H1 (cell line): ENCODE results near the gene ITGA3. TPM values are rescaled to one million over a fixed set of nuclear protein-coding genes. Genes with fewer than 3 reads are reported as not detected.

Experiments
- CTCF ChIA-PET: fragments of 300-600 bp; sonication (Branson Sonifier 250); formaldehyde crosslinking; loops from one replicate; lab custom pipeline; 2021; ENCODE audit not compliant: partially characterized antibody; lab: Charles Lee
- POLR2A ChIA-PET: fragments of 300-600 bp; sonication (Branson Sonifier 250); formaldehyde crosslinking; loops from one replicate; lab custom pipeline; 2021; ENCODE audit warnings: inconsistent platforms; ENCODE audit not compliant: partially characterized antibody; lab: Charles Lee
- DNase-seq, 2 experiments: peaks; one replicate each; pipeline versions ENCODE4 v3.0.0 to v3.0.0-alpha.2; 2010 to 2022; ENCODE audit warnings: low spot score in 2 of 2, low read depth in 1 of 2, mixed read lengths in 1 of 2
- FAIRE-seq: peaks from 2 replicates; lab custom pipeline; 2011; peaks lifted over from hg19 to GRCh38; lab: Jason Lieb, UNC
- H2AFZ ChIP-seq: 2 replicates; pipeline ENCODE4 v1.8.1; 2012; ENCODE audit warnings: low read length, inconsistent platforms
- H2AK5ac ChIP-seq: 2 replicates; pipeline ENCODE4 v1.6.1; 2013; ENCODE audit warnings: low read depth, low read length
- H2BK120ac ChIP-seq: replicated peaks from 2 replicates; pipeline ENCODE3; 2013; ENCODE audit warnings: low read depth, low read length, inconsistent platforms
- H2BK12ac ChIP-seq: 2 replicates; pipeline ENCODE4 v1.6.1; 2013; ENCODE audit warnings: low read depth, low read length
- H2BK15ac ChIP-seq: 2 replicates; pipeline ENCODE4 v1.6.1; 2013; ENCODE audit warnings: low read length
- H2BK20ac ChIP-seq: 2 replicates; pipeline ENCODE4 v1.6.1; 2013; ENCODE audit warnings: low read length
- H2BK5ac ChIP-seq: 2 replicates; pipeline ENCODE4 v1.6.1; 2013; ENCODE audit warnings: low read depth, low read length
- H3K14ac ChIP-seq: 2 replicates; pipeline ENCODE4 v1.6.1; 2013; ENCODE audit warnings: inconsistent platforms; ENCODE audit not compliant: insufficient read length
- H3K18ac ChIP-seq: 2 replicates; pipeline ENCODE4 v1.6.1; 2013; ENCODE audit warnings: low read length; ENCODE audit errors: extremely low read depth
- H3K23ac ChIP-seq: 2 replicates; pipeline ENCODE4 v1.6.1; 2013; ENCODE audit warnings: inconsistent platforms; ENCODE audit not compliant: insufficient read length
- H3K23me2 ChIP-seq: 2 replicates; pipeline ENCODE4 v1.6.1; 2013; ENCODE audit warnings: low read depth, low read length
- H3K27ac ChIP-seq: 2 replicates; pipeline ENCODE4 v1.6.1; 2011; ENCODE audit warnings: low read depth, low read length, inconsistent platforms
- H3K27me3 ChIP-seq, 4 experiments: replicated peaks in 1 of 4; 1 replicate in 1 of 4; 2 replicates in 3 of 4; pipeline versions ENCODE4 v1.6.1 to v1.8.1; 2011 to 2013; ENCODE audit warnings: low read length in 3 of 4, mild to moderate bottlenecking in 3 of 4, inconsistent platforms in 2 of 4, mixed read lengths in 2 of 4, moderate library complexity in 1 of 4; ENCODE audit not compliant: control insufficient read depth in 3 of 4, insufficient read depth in 3 of 4; ENCODE audit errors: extremely low read depth in 1 of 4
- H3K36me3 ChIP-seq, 4 experiments: 2 replicates each; pipeline versions ENCODE4 v1.6.1 to v1.8.1; 2011 to 2013; ENCODE audit warnings: mild to moderate bottlenecking in 4 of 4, low read length in 3 of 4, moderate library complexity in 2 of 4, control low read depth in 1 of 4, inconsistent platforms in 1 of 4; ENCODE audit not compliant: insufficient read depth in 4 of 4, control insufficient read depth in 2 of 4
- H3K4ac ChIP-seq: replicated peaks from 2 replicates; pipeline ENCODE3; 2013; ENCODE audit warnings: low read length, low read depth, mixed read lengths, inconsistent platforms; ENCODE audit not compliant: insufficient read length
- H3K4me1 ChIP-seq, 4 experiments: replicated peaks in 1 of 4; 1 replicate in 1 of 4; 2 replicates in 3 of 4; pipeline versions ENCODE4 v1.6.1 to v1.8.1; 2011 to 2013; ENCODE audit warnings: low read length in 3 of 4, inconsistent platforms in 2 of 4, mixed read lengths in 1 of 4; ENCODE audit not compliant: insufficient read depth in 4 of 4, control insufficient read depth in 3 of 4
- H3K4me2 ChIP-seq, 2 experiments: 2 replicates each; pipeline versions ENCODE4 v1.6.1 to v1.8.1; 2011 to 2013; ENCODE audit warnings: low read depth in 2 of 2, low read length in 2 of 2, control low read depth in 1 of 2, inconsistent platforms in 1 of 2, mild to moderate bottlenecking in 1 of 2; ENCODE audit not compliant: insufficient read depth in 1 of 2
- H3K4me3 ChIP-seq, 4 experiments: fragments of 200-600, 300-600 bp in 1 of 4; sonication (generic), shearing (Covaris generic), sonication (Bioruptor Twin) in 1 of 4; 2 replicates each; pipeline versions ENCODE4 v1.5.1 to v1.8.1; 2011 to 2016; ENCODE audit warnings: low read length in 4 of 4, low read depth in 3 of 4, control low read depth in 2 of 4, inconsistent platforms in 2 of 4, mild to moderate bottlenecking in 2 of 4, mixed read lengths in 1 of 4, moderate library complexity in 1 of 4; ENCODE audit not compliant: insufficient read depth in 2 of 4; ENCODE audit errors: extremely low read depth in 1 of 4
- H3K56ac ChIP-seq: replicated peaks from 2 replicates; pipeline ENCODE3; 2013; ENCODE audit warnings: low read depth, mild to moderate bottlenecking, mixed read lengths, low read length, inconsistent platforms; ENCODE audit not compliant: insufficient read length
- H3K79me1 ChIP-seq: 2 replicates; pipeline ENCODE4 v1.6.1; 2013; ENCODE audit warnings: low read depth, low read length, control low read depth
- H3K79me2 ChIP-seq, 2 experiments: 2 replicates each; pipeline versions ENCODE4 v1.6.1 to v1.8.1; 2012 to 2013; ENCODE audit warnings: low read length in 2 of 2, mild to moderate bottlenecking in 2 of 2, inconsistent platforms in 1 of 2; ENCODE audit not compliant: insufficient read depth in 2 of 2, control insufficient read depth in 1 of 2
- H3K9ac ChIP-seq, 4 experiments: replicated peaks in 1 of 4; 1 replicate in 1 of 4; 2 replicates in 3 of 4; pipeline versions ENCODE4 v1.6.1 to v1.8.1; 2011 to 2013; ENCODE audit warnings: low read depth in 3 of 4, low read length in 3 of 4, control low read depth in 2 of 4, mild to moderate bottlenecking in 2 of 4, moderate library complexity in 2 of 4, inconsistent platforms in 1 of 4; ENCODE audit errors: extremely low read depth in 1 of 4
- H3K9me3 ChIP-seq, 2 experiments: 2 replicates each; pipeline versions ENCODE4 v1.6.1 to v1.8.1; 2012 to 2013; ENCODE audit warnings: mild to moderate bottlenecking in 2 of 2, moderate library complexity in 2 of 2, control low read depth in 1 of 2, inconsistent platforms in 1 of 2, low read depth in 1 of 2, low read length in 1 of 2, mixed read lengths in 1 of 2; ENCODE audit not compliant: insufficient read depth in 2 of 2
- H4K20me1 ChIP-seq, 2 experiments: replicated peaks in 1 of 2; 2 replicates each; pipeline versions ENCODE3 to v1.8.1; 2011 to 2013; ENCODE audit warnings: inconsistent platforms in 2 of 2, low read length in 2 of 2, mild to moderate bottlenecking in 1 of 2; ENCODE audit not compliant: insufficient read depth in 2 of 2, control insufficient read depth in 1 of 2
- H4K5ac ChIP-seq: 2 replicates; pipeline ENCODE4 v1.6.1; 2013; ENCODE audit warnings: low read length, low read depth, mixed read lengths, inconsistent platforms; ENCODE audit not compliant: insufficient read length
- H4K8ac ChIP-seq: 2 replicates; pipeline ENCODE4 v1.8.0; 2013; ENCODE audit warnings: mild to moderate bottlenecking, moderate library complexity, low read length, inconsistent platforms; ENCODE audit not compliant: insufficient read depth; ENCODE audit errors: extremely low read depth
- H4K91ac ChIP-seq: replicated peaks from 2 replicates; pipeline ENCODE3; 2013; ENCODE audit warnings: low read length, mixed read lengths, inconsistent platforms; ENCODE audit not compliant: insufficient read length
- POU5F1 ChIP-seq: IDR thresholded peaks from 2 replicates; pipeline ENCODE4 v1.6.1; 2011; ENCODE audit warnings: low read depth, mild to moderate bottlenecking, low read length, moderate library complexity
- SP1 ChIP-seq: IDR thresholded peaks from 2 replicates; pipeline ENCODE4 v1.6.1; 2011; ENCODE audit warnings: low read depth, low read length
- WGBS, 2 experiments: shearing (Covaris generic) in 1 of 2; methylation state at CpG; one replicate each; pipeline versions ENCODE4 v1.1.6 to v1.1.7; 2013 to 2015; ENCODE audit warnings: low lambda C conversion rate in 2 of 2, mixed read lengths in 2 of 2, inconsistent platforms in 1 of 2, low coverage in 1 of 2, missing lambda C conversion rate in 1 of 2; ENCODE audit not compliant: insufficient replicate concordance in 2 of 2, insufficient coverage in 1 of 2, insufficient read length in 1 of 2; ENCODE audit errors: extremely low coverage in 1 of 2, missing lambda C conversion rate in 1 of 2; 5-methylcytosine and 5-hydroxymethylcytosine counted together
- polyA plus RNA-seq, 7 experiments: library from polyadenylated mRNA; depleted of rRNA in 3 of 7; stranded (reverse) in 5 of 7; unstranded in 2 of 7; fragments of >200 nt in 5 of 7; fragments of 200-250 nt in 2 of 7; gene quantifications; 1 replicate in 5 of 7; 2 replicates in 1 of 7; 4 replicates in 1 of 7; pipeline versions ENCODE4 v1.2.1 to v1.2.3, GENCODE V29; 2011 to 2013; ENCODE audit warnings: missing spikeins in 2 of 7, mixed read lengths in 2 of 7
- total RNA-seq: library from RNA; stranded (reverse); fragmentation: NEBNext Ultra II Directional; extraction: Animal tissue kit (Norgen Biotek cat#: 25700); gene quantifications from 2 replicates; pipeline ENCODE4 v1.2.1, GENCODE V29; 2021

ITGA3 gene
- total and polyA plus RNA-seq, 2 of the 8 experiments (the other 6 are each of a cell fraction or from before 2014, with no cell fraction given) = 24.0 to 24.2 TPM

DNA sequence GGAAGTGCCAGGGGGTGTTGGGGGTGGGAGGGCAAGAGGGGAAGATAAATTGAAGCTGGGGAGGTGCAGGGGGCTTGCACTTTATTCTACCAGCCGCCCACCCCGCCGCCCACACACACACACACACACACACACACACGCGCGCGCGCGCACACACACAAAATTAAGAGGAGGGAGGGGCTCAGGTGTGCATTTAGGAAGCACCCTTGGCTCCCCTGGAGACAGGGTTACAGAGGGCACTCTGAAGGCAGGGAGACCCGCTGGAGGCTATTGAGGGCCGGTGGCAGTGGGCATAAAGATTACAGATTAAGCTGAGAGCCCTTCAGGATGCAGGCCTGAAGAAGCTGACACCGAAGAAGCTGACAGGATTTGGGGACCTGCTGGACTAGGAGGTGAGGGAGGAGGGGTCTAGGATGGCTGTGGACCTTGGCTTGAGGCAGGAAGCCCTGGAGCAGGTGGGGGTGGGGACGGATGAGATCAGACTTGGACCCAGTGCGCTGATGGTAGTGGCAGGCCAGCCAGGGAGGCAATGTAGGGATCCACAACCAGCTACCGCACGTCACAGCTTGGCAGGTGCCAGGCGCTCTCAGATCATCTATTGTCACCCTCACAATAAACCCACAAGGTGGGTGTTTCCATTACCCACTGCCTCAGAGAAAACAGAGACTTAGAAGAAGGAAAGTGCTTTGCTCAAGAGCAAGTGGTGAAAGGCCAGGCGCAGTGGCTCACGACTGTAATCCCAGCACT lies 74.8 kb downstream of the ITGA3 start:
- no peak overlapping the region for H2BK120ac ChIP-seq
- POLR2A ChIA-PET = interaction anchor here (0.7 to 2.9 kb wide), 9 partner anchors 11 to 332 kb away, joined by 3 to 9 read pairs (median 3); no protein-coding TSS in a partner anchor

More for the DNA sequence above, 74.8 kb downstream of the ITGA3 start:
- whole genome bisulfite sequencing, 2 experiments = 33% methylated on average over 10 of the region's 19 CpGs; no CpG with 5 or more reads in 1 of the 2 experiments
- Histone ChIP-seq H3K27me3 (peaks cover 0 to 11% (median 2%) of the 10 kb centered on the region in 4 experiments; a peak in 4 of 7 replicates), H4K91ac (no peak overlapping the region), H3K4ac (no peak overlapping the region), H4K5ac (no peak overlapping the region), H2BK5ac (no peak overlapping the region), H3K79me1 (no peaks in the 10 kb centered on the region), H2BK12ac (peak overlapping the region; percentile 55; the same call in 1 of the 2 replicates), H3K9ac (no peak overlapping the region), H3K18ac (no peak overlapping the region; the same call in 1 of the 2 replicates), H3K9me3 (no peaks in the 10 kb centered on the region), H3K4me1 (peaks cover 8 to 36% (median 30%) of the 10 kb centered on the region in 4 experiments), H3K4me2 (peak overlapping the region; percentile 70 to 99), H2BK15ac (no peak overlapping the region), H3K79me2 (no peaks in the 10 kb centered on the region), H3K36me3 (peaks cover 0 to 2% (median 0%) of the 10 kb centered on the region in 4 experiments; a peak in 1 of 8 replicates), H3K14ac (no peak overlapping the region), H3K23me2 (peaks cover 20% of the 10 kb centered on the region), H2AK5ac (no peak overlapping the region), H2BK20ac (no peak overlapping the region), H3K27ac (no peak overlapping the region), H2AFZ (no peak overlapping the region), H3K56ac (no peak overlapping the region), H4K20me1 (peaks cover 0 to 1% of the 10 kb centered on the region in 2 experiments), H4K8ac (no peak overlapping the region; the same call in 1 of the 2 replicates), H3K4me3 (peak overlapping the region; percentile 37 to 97 (median 62)), H3K23ac (no peak overlapping the region)
- TF ChIP-seq POU5F1 (no peak), SP1 (0 out of 2 replicates have a peak, but pooled peaks have one; percentile 16)
- CTCF ChIA-PET = interaction anchor here (0.6 to 21.6 kb wide), 14 partner anchors 12 to 391 kb away, joined by 3 to 299 read pairs (median 6); partner anchors contain the start of genes COL1A1 and PPP1R9B
- FAIRE-seq = no peak
- no peak for DNase-seq
